ENCODE results near the gene FBXO42. TPM values are rescaled to one million over a fixed set of nuclear protein-coding genes. Genes with fewer than 3 reads are reported as not detected.

Gene FBXO42
- total RNA-seq (2022; extraction: Qiagen RNA extraction; ENCODE audit: low read depth): 8.6 to 9.3 TPM (median 8.7 TPM) in 5 replicates

GRCh38 chr1:16351994-16352841 is at the start of gene FBXO42:
Gene FBXO42 (minus strand): TSS chr1:16352480. CDS start chr1:16315418, 37,062 bp downstream.

GRCh38 chr1:16366722-16367257 is 14.5 kb upstream of the FBXO42 start, which contains the start of gene SZRD1:
Gene SZRD1 (plus strand): TSS chr1:16367242. CDS start chr1:16367258, 16 bp downstream.

GRCh38 chr1:16236511-16237342 is 115.6 kb downstream of the FBXO42 start, which contains the start of gene CPLANE2:
Gene CPLANE2 (minus strand): TSS chr1:16237183. CDS start chr1:16236742, 441 bp downstream.

GRCh38 chr1:16212251-16212961 is 139.9 kb downstream of the FBXO42 start, which contains the start of gene ARHGEF19:
Gene ARHGEF19 (minus strand): TSS chr1:16212652. CDS start chr1:16209054, 3,598 bp downstream.

Other genes starting within 250 kb of the FBXO42 start
- gene EPHA2, start 196.4 kb downstream of the FBXO42 start, total RNA-seq (2022; extraction: Qiagen RNA extraction; ENCODE audit: low read depth): 104 to 139 TPM (median 130 TPM) in 5 replicates
- 5.7 to 7.8 TPM (median 6.4 TPM) in 5 replicates for gene ARHGEF19, start 139.8 kb downstream of the FBXO42 start, total RNA-seq (2022; extraction: Qiagen RNA extraction; ENCODE audit: low read depth)
- 2.4 to 4.8 TPM (median 3.6 TPM) in 5 replicates for gene CPLANE2, start 115.3 kb downstream of the FBXO42 start, total RNA-seq (2022; extraction: Qiagen RNA extraction; ENCODE audit: low read depth)
- gene SZRD1, start 14.8 kb upstream of the FBXO42 start, total RNA-seq (2022; extraction: Qiagen RNA extraction; ENCODE audit: low read depth): 75.5 to 95.8 TPM (median 89.8 TPM) in 5 replicates
- 0.06 to 0.12 TPM (median 0.09 TPM) in 4 of 5 replicates, not detected in the other for gene SPATA21, start 84.9 kb upstream of the FBXO42 start, total RNA-seq (2022; extraction: Qiagen RNA extraction; ENCODE audit: low read depth)
- 40.3 to 42.7 TPM (median 40.6 TPM) in 5 replicates for gene NECAP2, start 88.2 kb upstream of the FBXO42 start, total RNA-seq (2022; extraction: Qiagen RNA extraction; ENCODE audit: low read depth)
- gene RNU1-1, start 161.8 kb upstream of the FBXO42 start, total RNA-seq (2022; extraction: Qiagen RNA extraction; ENCODE audit: low read depth): not detected in 5 replicates

Measured in A549 treated with CpdA at 1 μM for 4 hours (cell line).